ENCODE measurements around the gene MIA.
"Not testable (repeated sequence)": the region's sequence is repeated elsewhere in the genome, so short reads cannot be mapped to it uniquely, and the experiment has no call there.

MIA gene

GRCh38 chr19:40804783-40805242, 29.5 kb downstream of the MIA start:
- no peak for DNase-seq

GRCh38 chr19:40805258-40805868, 30.0 kb downstream of the MIA start:
- DNase-seq: no peak

GRCh38 chr19:40806423-40807146, 31.3 kb downstream of the MIA start:
- DNase-seq: peak; percentile 85 to 95

- DNase-seq: no peak
These were observed 32.1 kb downstream of the MIA start for GRCh38 chr19:40807147-40808020.

DNA sequence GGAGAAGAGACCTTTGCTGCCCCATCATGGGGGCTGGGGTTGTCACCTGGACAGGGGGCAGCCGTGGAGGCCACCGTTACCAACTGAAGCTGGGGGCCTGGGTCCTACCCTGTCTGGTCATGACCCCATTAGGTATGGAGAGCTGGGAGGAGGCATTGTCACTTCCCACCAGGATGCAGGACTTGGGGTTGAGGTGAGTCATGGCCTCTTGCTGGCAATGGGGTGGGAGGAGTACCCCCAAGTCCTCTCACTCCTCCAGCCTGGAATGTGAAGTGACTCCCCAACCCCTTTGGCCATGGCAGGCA, 32.7 kb downstream of the MIA start:
- DNase-seq: no peak

DNA sequence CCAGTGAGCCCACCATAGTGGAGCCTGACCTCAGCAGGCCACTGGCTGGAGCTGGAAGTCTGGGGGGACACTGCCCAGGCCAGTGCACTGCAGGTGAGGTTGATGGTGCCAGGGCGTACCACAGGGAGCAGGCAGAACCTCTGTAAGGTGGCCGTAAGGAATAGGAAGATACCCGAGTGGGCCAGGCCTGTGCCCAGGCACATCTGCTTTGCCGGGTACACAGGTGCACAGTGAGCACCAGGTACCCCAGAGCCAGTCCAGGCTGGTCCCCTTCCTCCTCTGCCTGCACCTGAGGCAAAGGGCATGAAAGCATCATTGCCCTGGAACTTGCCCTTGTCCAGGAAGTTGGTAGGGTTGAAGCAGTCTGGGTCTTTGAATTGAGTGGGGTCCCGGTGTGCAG, 33.2 kb downstream of the MIA start:
- no peak for DNase-seq

- DNase-seq: no peak
These were observed 34.2 kb downstream of the MIA start for GRCh38 chr19:40809358-40810086.

- DNase-seq: no peak
These were observed 34.8 kb downstream of the MIA start for GRCh38 chr19:40810160-40810559.

- DNase-seq: peak in 1 of 2 donors; percentile 71
These were observed 35.5 kb downstream of the MIA start for GRCh38 chr19:40810649-40811408.

GRCh38 chr19:40811478-40812341, 36.4 kb downstream of the MIA start:
- no peak for DNase-seq

GRCh38 chr19:40812571-40812970, 37.2 kb downstream of the MIA start:
- DNase-seq: not testable (repeated sequence)

- no peak for DNase-seq
These were observed 37.9 kb downstream of the MIA start for GRCh38 chr19:40813182-40813581.

DNA sequence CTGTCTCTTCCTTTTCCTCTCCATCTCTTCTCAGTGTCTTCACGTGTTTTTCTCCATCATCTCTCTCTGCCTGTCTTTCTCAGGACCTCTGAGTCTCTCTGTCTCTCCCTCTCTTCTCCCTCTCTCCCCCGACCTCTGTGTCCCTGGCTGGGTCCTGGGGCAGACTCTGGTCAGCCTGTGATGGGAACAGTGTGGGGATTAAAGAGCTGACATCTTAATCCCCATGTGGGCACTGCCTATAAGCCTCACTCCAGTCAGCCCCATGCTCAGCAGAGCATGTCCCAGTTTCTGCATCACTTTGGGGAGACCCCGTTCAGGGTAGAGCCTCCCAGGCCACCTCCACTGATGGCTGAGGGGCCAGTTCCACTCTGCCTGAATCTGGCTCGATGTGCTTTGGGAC, 39.9 kb downstream of the MIA start:
- no peak for DNase-seq

- peak in 1 of 2 donors; percentile 53 for DNase-seq
These were observed 43.4 kb downstream of the MIA start for GRCh38 chr19:40818480-40819399.

DNA sequence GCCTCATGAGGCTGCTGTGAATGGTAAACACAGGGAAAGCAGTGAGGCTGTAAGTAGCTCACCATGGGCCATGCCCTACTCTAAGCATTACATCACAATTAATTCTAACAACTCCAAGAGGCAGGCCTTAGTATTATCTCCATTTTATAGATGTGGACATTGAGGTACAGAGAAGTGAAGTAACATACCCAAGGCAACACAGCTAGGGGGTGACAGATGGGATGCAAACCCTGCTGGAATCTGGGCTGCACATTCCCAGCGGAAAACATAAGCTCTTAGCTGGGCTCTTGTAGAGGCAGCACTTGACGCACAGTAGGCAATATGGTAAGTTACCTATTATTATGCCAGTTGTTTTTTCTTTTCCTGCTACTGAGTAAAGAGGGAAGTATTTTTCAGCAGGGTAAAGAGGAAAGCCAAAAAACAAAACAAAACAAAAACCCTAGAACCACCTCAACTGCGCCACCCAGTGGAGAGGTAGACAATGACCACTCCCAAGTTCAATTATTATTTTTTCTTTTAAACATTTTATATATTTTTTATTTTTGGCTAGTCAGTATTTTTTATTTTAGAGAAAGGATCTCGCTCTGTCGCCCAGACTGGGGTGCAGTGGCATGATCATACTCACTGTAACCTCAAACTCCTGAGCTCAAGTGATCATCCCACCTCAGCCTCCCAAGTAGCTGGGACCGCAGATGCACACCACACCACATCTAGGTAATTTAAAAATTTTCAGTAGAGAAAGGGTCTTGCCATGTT, 44.3 kb downstream of the MIA start:
- peak; percentile 20 to 46 for DNase-seq

- no peak for DNase-seq
These were observed 46.8 kb downstream of the MIA start for GRCh38 chr19:40822161-40822560.

- DNase-seq: not testable (repeated sequence)
These were observed 47.6 kb downstream of the MIA start for GRCh38 chr19:40822704-40823553.

- not testable (repeated sequence) for DNase-seq
These were observed 49.6 kb downstream of the MIA start for GRCh38 chr19:40824916-40825315.

Data from hippocampal formation (tissue), 2 donors.